IMR-90 (cell line): ENCODE results near the gene MPPED2. TPM values are rescaled to one million over a fixed set of nuclear protein-coding genes. Genes with fewer than 3 reads are reported as not detected.

Source experiments
- ATAC-seq: fragments of 200-7000 bp; cut with Tn5 transposase; 2 replicates; pipeline ENCODE4 v1.9.1; 2020; ENCODE audit warnings: low read depth, mild to moderate bottlenecking, moderate library complexity
- BruUV-seq: library from RNA; stranded (reverse); fragments of 400-500 nt; replicated peaks from 2 replicates; lab custom pipeline; 2021; lab: Mats Ljungman, UMichigan
- CTCF ChIA-PET: fragments of 300-600 bp; formaldehyde crosslinking; extraction: SDS; loops from one replicate; lab custom pipeline; 2021; ENCODE audit warnings: antibody characterized with exemption; lab: Yijun Ruan, JAX
- POLR2A ChIA-PET: fragments of 300-600 bp; sonication (Branson Sonifier 250); formaldehyde crosslinking; loops from one replicate; lab custom pipeline; 2022; ENCODE audit warnings: antibody characterized with exemption; ENCODE audit not compliant: unreplicated experiment; lab: Charles Lee
- DNase-seq: peaks from one replicate; pipeline ENCODE4 v3.0.0; 2013
- H2AFZ ChIP-seq: replicated peaks from 2 replicates; pipeline ENCODE3; 2013; ENCODE audit warnings: low read length, mild to moderate bottlenecking; ENCODE audit not compliant: poor library complexity
- H2AK5ac ChIP-seq: 2 replicates; pipeline ENCODE4 v1.6.1; 2013; ENCODE audit warnings: low read depth, low read length, inconsistent platforms
- H2AK9ac ChIP-seq: replicated peaks from 2 replicates; pipeline ENCODE3; 2013; ENCODE audit warnings: mild to moderate bottlenecking, low read depth, low read length, moderate library complexity; ENCODE audit not compliant: poor library complexity
- H2BK120ac ChIP-seq: 2 replicates; pipeline ENCODE4 v1.6.1; 2013; ENCODE audit warnings: low read depth, low read length, inconsistent platforms
- H2BK15ac ChIP-seq: 3 replicates; pipeline ENCODE4 v1.6.1; 2013; ENCODE audit warnings: low read depth, low read length, inconsistent platforms
- H2BK20ac ChIP-seq: 2 replicates; pipeline ENCODE4 v1.6.1; 2013; ENCODE audit warnings: low read depth, mild to moderate bottlenecking, inconsistent platforms, low read length, moderate library complexity
- H2BK5ac ChIP-seq: 2 replicates; pipeline ENCODE4 v1.6.1; 2013; ENCODE audit warnings: mild to moderate bottlenecking, low read depth, low read length, inconsistent platforms; ENCODE audit not compliant: poor library complexity, severe bottlenecking
- H3K14ac ChIP-seq: replicated peaks from 2 replicates; pipeline ENCODE4 v1.6.1; 2013; ENCODE audit warnings: low read depth, low read length, inconsistent platforms
- H3K18ac ChIP-seq: 2 replicates; pipeline ENCODE4 v1.6.1; 2013; ENCODE audit warnings: low read depth, low read length, control low read depth
- H3K23ac ChIP-seq: 2 replicates; pipeline ENCODE4 v1.6.1; 2013; ENCODE audit warnings: low read depth, low read length, inconsistent platforms
- H3K27ac ChIP-seq: 2 replicates; pipeline ENCODE4 v1.5.1; 2013; ENCODE audit warnings: mild to moderate bottlenecking, control low read depth, low read length; ENCODE audit not compliant: insufficient read depth
- H3K27me3 ChIP-seq: 2 replicates; pipeline ENCODE4 v1.6.1; 2013; ENCODE audit warnings: low read length; ENCODE audit not compliant: control insufficient read depth, insufficient read depth
- H3K36me3 ChIP-seq: 2 replicates; pipeline ENCODE4 v1.6.1; 2013; ENCODE audit warnings: low read length, mixed read lengths; ENCODE audit not compliant: control insufficient read depth, insufficient read depth
- H3K4ac ChIP-seq: 2 replicates; pipeline ENCODE4 v1.6.1; 2013; ENCODE audit warnings: low read depth, low read length, inconsistent platforms
- H3K4me1 ChIP-seq: 2 replicates; pipeline ENCODE4 v1.6.1; 2013; ENCODE audit warnings: low read length, mixed read lengths; ENCODE audit not compliant: control insufficient read depth, insufficient read depth
- H3K4me2 ChIP-seq: 2 replicates; pipeline ENCODE4 v1.6.1; 2013; ENCODE audit warnings: low read depth, mild to moderate bottlenecking, control low read depth, low read length, moderate library complexity
- H3K4me3 ChIP-seq: 2 replicates; pipeline ENCODE4 v1.5.1; 2013; ENCODE audit warnings: low read depth, mild to moderate bottlenecking, control low read depth, low read length, moderate library complexity; ENCODE audit not compliant: insufficient read depth
- H3K56ac ChIP-seq: 2 replicates; pipeline ENCODE4 v1.6.1; 2013; ENCODE audit warnings: low read length, inconsistent platforms; ENCODE audit not compliant: insufficient read depth; ENCODE audit errors: extremely low read depth
- H3K79me1 ChIP-seq, 2 experiments: 2 replicates each; pipeline ENCODE4 v1.6.1; 2013; ENCODE audit warnings: low read length in 2 of 2, inconsistent platforms in 1 of 2, low read depth in 1 of 2
- H3K9ac ChIP-seq: 2 replicates; pipeline ENCODE4 v1.6.1; 2013; ENCODE audit warnings: low read depth, low read length, control low read depth
- H3K9me1 ChIP-seq: 2 replicates; pipeline ENCODE4 v1.6.1; 2013; ENCODE audit warnings: low read length, inconsistent platforms; ENCODE audit not compliant: insufficient read depth
- H3K9me3 ChIP-seq: 2 replicates; pipeline ENCODE4 v1.6.1; 2013; ENCODE audit warnings: low read length; ENCODE audit not compliant: control insufficient read depth, insufficient read depth
- H4K20me1 ChIP-seq: 2 replicates; pipeline ENCODE4 v1.6.1; 2013; ENCODE audit warnings: low read length, inconsistent platforms; ENCODE audit not compliant: insufficient read depth
- H4K5ac ChIP-seq: 2 replicates; pipeline ENCODE4 v1.6.1; 2013; ENCODE audit warnings: mild to moderate bottlenecking, low read depth, low read length, control low read depth
- H4K8ac ChIP-seq, 2 experiments: 2 replicates each; pipeline ENCODE4 v1.6.1; 2013; ENCODE audit warnings: low read depth in 2 of 2, low read length in 2 of 2, control low read depth in 1 of 2, inconsistent platforms in 1 of 2
- H4K91ac ChIP-seq: 2 replicates; pipeline ENCODE4 v1.6.1; 2013; ENCODE audit warnings: low read depth, low read length, inconsistent platforms; ENCODE audit not compliant: insufficient read depth
- BHLHE40 ChIP-seq: fragments of 150-350 bp; IDR thresholded peaks from 2 replicates; pipeline ENCODE4 v1.6.1; 2016; ENCODE audit warnings: mild to moderate bottlenecking, low read depth, low read length
- CEBPB ChIP-seq: IDR thresholded peaks from 2 replicates; pipeline ENCODE4 v1.6.1; 2012; ENCODE audit warnings: low read depth, low read length, improper control_type of control experiment
- CHD1 ChIP-seq: IDR thresholded peaks from 2 replicates; pipeline ENCODE4 v1.6.1; 2012; ENCODE audit warnings: low read depth, low read length, improper control_type of control experiment
- CTCF ChIP-seq: conservative IDR thresholded peaks from 2 replicates; pipeline ENCODE4 v1.5.1; 2012; ENCODE audit warnings: mild to moderate bottlenecking, low read depth, low read length, improper control_type of control experiment
- ELK1 ChIP-seq: fragments of 150-350 bp; IDR thresholded peaks from 2 replicates; pipeline ENCODE4 v1.6.1; 2016; ENCODE audit warnings: low read depth, mild to moderate bottlenecking, low read length, moderate library complexity, borderline replicate concordance
- FOS ChIP-seq: fragments of 150-350 bp; IDR thresholded peaks from 2 replicates; pipeline ENCODE4 v1.6.1; 2016; ENCODE audit warnings: low read depth, low read length
- MAFK ChIP-seq: IDR thresholded peaks from 2 replicates; pipeline ENCODE4 v1.6.1; 2012; ENCODE audit warnings: low read depth, low read length, improper control_type of control experiment
- MAZ ChIP-seq: IDR thresholded peaks from 2 replicates; pipeline ENCODE4 v1.6.1; 2012; ENCODE audit warnings: low read depth, mild to moderate bottlenecking, low read length, improper control_type of control experiment, moderate library complexity, borderline replicate concordance
- MXI1 ChIP-seq: IDR thresholded peaks from 2 replicates; pipeline ENCODE4 v1.6.1; 2012; ENCODE audit warnings: low read depth, mild to moderate bottlenecking, low read length, moderate library complexity, borderline replicate concordance
- NFE2L2 ChIP-seq: fragments of 150-350 bp; IDR thresholded peaks from 2 replicates; pipeline ENCODE4 v1.6.1; 2016; ENCODE audit warnings: low read depth, mild to moderate bottlenecking, low read length
- POLR2A ChIP-seq: IDR thresholded peaks from 2 replicates; pipeline ENCODE4 v1.6.1; 2012; ENCODE audit warnings: mild to moderate bottlenecking, low read depth, low read length
- RAD21 ChIP-seq: IDR thresholded peaks from 2 replicates; pipeline ENCODE4 v1.6.1; 2012; ENCODE audit warnings: low read length, improper control_type of control experiment
- RCOR1 ChIP-seq: IDR thresholded peaks from 2 replicates; pipeline ENCODE4 v1.6.1; 2012; ENCODE audit warnings: mild to moderate bottlenecking, low read length, improper control_type of control experiment; ENCODE audit not compliant: insufficient replicate concordance
- RFX5 ChIP-seq: IDR thresholded peaks from 2 replicates; pipeline ENCODE4 v1.8.0; 2012; ENCODE audit warnings: low read depth, mild to moderate bottlenecking, low read length, moderate library complexity
- SMC3 ChIP-seq: fragments of 150-350 bp; IDR thresholded peaks from 2 replicates; pipeline ENCODE4 v1.6.1; 2016; ENCODE audit warnings: low read depth, mild to moderate bottlenecking, antibody characterized with exemption, low read length, moderate library complexity
- USF2 ChIP-seq: fragments of 150-350 bp; IDR thresholded peaks from 2 replicates; pipeline ENCODE4 v1.6.1; 2017; ENCODE audit warnings: mild to moderate bottlenecking, antibody characterized with exemption, low read length, low read depth
- WGBS, 2 experiments: methylation state at CpG; one replicate each; pipeline versions ENCODE4 v1.1.5 to v1.1.7; 2013; ENCODE audit warnings: missing lambda C conversion rate in 2 of 2; ENCODE audit not compliant: insufficient read length in 1 of 2; ENCODE audit errors: extremely low coverage in 2 of 2; 5-methylcytosine and 5-hydroxymethylcytosine counted together
- dilution Hi-C: fragments of 300-500 bp; cut with HindIII; formaldehyde crosslinking; loops from one replicate; pipeline ENCODE4 v1.14.3; 2018; ENCODE audit warnings: low sequenced_read_pairs; ENCODE audit not compliant: unreplicated experiment
- in situ Hi-C: fragments of 300-500 bp; cut with MboI; formaldehyde crosslinking; loops from 3 replicates; pipeline ENCODE4 v1.14.3; 2019; ENCODE audit warnings: low sequenced_read_pairs, inconsistent platforms, mixed read lengths
- intact Hi-C: fragments of 100-400 bp; cut with micrococcal nuclease; formaldehyde crosslinking; loops from 2 replicates; pipeline ENCODE4 v1.10.0; 2022
- polyA plus RNA-seq, 3 experiments: library from polyadenylated mRNA; depleted of rRNA; stranded (reverse); fragments of >200 nt; gene quantifications; 2 replicates each; pipeline ENCODE4 v1.2.3, GENCODE V29; 2012; ENCODE audit warnings: low replicate concordance in 1 of 3
- total RNA-seq: library from RNA; depleted of rRNA; stranded (reverse); fragments of >200 nt; gene quantifications from 2 replicates; pipeline ENCODE4 v1.2.3, GENCODE V29; 2012

The MPPED2 gene
- total and polyA plus RNA-seq, 2 of the 4 experiments (the other 2 are of a cell fraction), result 0.10 TPM; not detected in 1

- Histone ChIP-seq H3K9me1 (no peaks in the 10 kb centered on the region), H3K9ac (no peak overlapping the region), H3K18ac (no peak overlapping the region), H3K27ac (no peak overlapping the region), H3K27me3 (no peaks in the 10 kb centered on the region; the same call in 1 of the 2 replicates), H2BK5ac (no peak overlapping the region), H3K23ac (no peak overlapping the region), H3K4me1 (no peaks in the 10 kb centered on the region), H4K91ac (no peak overlapping the region), H2BK120ac (no peak overlapping the region), H3K4ac (no peak overlapping the region), H3K56ac (no peak overlapping the region), H3K4me3 (no peak overlapping the region), H4K20me1 (no peaks in the 10 kb centered on the region), H2AK5ac (no peak overlapping the region), H2BK15ac (no peak overlapping the region), H2BK20ac (no peak overlapping the region), H3K4me2 (no peak overlapping the region), H4K8ac (no peak overlapping the region), H2AFZ (no peak overlapping the region), H3K79me1 (no peaks in the 10 kb centered on the region), H3K14ac (no peak overlapping the region), H3K9me3 (no peaks in the 10 kb centered on the region), H2AK9ac (no peak overlapping the region), H3K36me3 (no peaks in the 10 kb centered on the region), H4K5ac (no peak overlapping the region)
- DNase-seq (no peak), ATAC-seq (no peak)
- 0% methylated on average over 1 of the region's 4 CpGs; no CpG with 5 or more reads in 1 of the 2 experiments for WGBS, 2 experiments
- intact Hi-C loops, result no loop called here
- BruUV-seq, result no TSS peak
- in situ Hi-C loops, result no loop called here
- CTCF ChIA-PET, result interaction anchor here (0.7 kb wide), 1 partner anchor 32 kb away, joined by 3 read pairs; no protein-coding TSS in a partner anchor
- no peak for TF ChIP-seq FOS
- TF ChIP-seq CTCF, result no peak
- TF ChIP-seq CEBPB, result no peak
- TF ChIP-seq SMC3, result no peak
- TF ChIP-seq NFE2L2, result no peak
- no peak for TF ChIP-seq MXI1
- no peak for TF ChIP-seq MAZ
- TF ChIP-seq MAFK, result no peak
- no peak for TF ChIP-seq BHLHE40
- no peak for TF ChIP-seq POLR2A
- TF ChIP-seq CHD1, result no peak
- no peak for TF ChIP-seq RAD21
- TF ChIP-seq RCOR1, result no peak
- no peak for TF ChIP-seq USF2
- no peak for TF ChIP-seq ELK1
- TF ChIP-seq RFX5, result no peak
- dilution Hi-C loops, result no loop called here
- POLR2A ChIA-PET, result no interaction called here
Observed at GRCh38 chr11:30440510-30440909, 145.6 kb downstream of the MPPED2 start.
